ENCODE results near the gene AIRE. TPM values are rescaled to one million over a fixed set of nuclear protein-coding genes. Genes with fewer than 3 reads are reported as not detected.

The AIRE gene
- total and polyA plus RNA-seq, 4 donors, result 0.10 to 1.1 (median 0.56) TPM

GRCh38 chr21:44321846-44322450, 36.3 kb downstream of the AIRE start:
- Histone ChIP-seq H3K27ac (ENCODE audit: low read depth, low read length) (no peak overlapping the region), H3K9me3 (ENCODE audit: control insufficient read depth, insufficient read depth, low read length) (no peaks in the 10 kb centered on the region), H3K4me1 (ENCODE audit: control insufficient read depth, insufficient read depth, low read length) (peaks cover 4% of the 10 kb centered on the region), H3K4me3 (ENCODE audit: low read depth, low read length) (no peak overlapping the region), H3K36me3 (ENCODE audit: control insufficient read depth, insufficient read depth, low read length) (peaks cover 100% of the 10 kb centered on the region), H3K27me3 (ENCODE audit: control insufficient read depth, insufficient read depth, low read length) (no peaks in the 10 kb centered on the region)
- no peak for DNase-seq (ENCODE audit: low read depth in 4 of 6, low spot score in 6 of 6)
- 94% methylated on average over 23 of the region's 23 CpGs for WGBS (ENCODE audit: insufficient coverage)

- Histone ChIP-seq H3K9me3 (ENCODE audit: control insufficient read depth, insufficient read depth, low read length) (no peaks in the 10 kb centered on the region), H3K27ac (ENCODE audit: low read depth, low read length) (no peak overlapping the region), H3K27me3 (ENCODE audit: control insufficient read depth, insufficient read depth, low read length) (no peaks in the 10 kb centered on the region), H3K4me3 (ENCODE audit: low read depth, low read length) (no peak overlapping the region), H3K4me1 (ENCODE audit: control insufficient read depth, insufficient read depth, low read length) (no peaks in the 10 kb centered on the region), H3K36me3 (ENCODE audit: control insufficient read depth, insufficient read depth, low read length) (peaks cover 100% of the 10 kb centered on the region)
- WGBS (ENCODE audit: insufficient coverage), result 93% methylated on average over 38 of the region's 38 CpGs
- DNase-seq (ENCODE audit: low read depth in 4 of 6, low spot score in 6 of 6), result no peak
These were observed 37.1 kb downstream of the AIRE start for GRCh38 chr21:44322621-44323325.

- peaks cover 100% of the 10 kb centered on the region for H3K36me3 ChIP-seq (ENCODE audit: control insufficient read depth, insufficient read depth, low read length)
- no peak overlapping the region for H3K27ac ChIP-seq (ENCODE audit: low read depth, low read length)
- H3K27me3 ChIP-seq (ENCODE audit: control insufficient read depth, insufficient read depth, low read length), result no peaks in the 10 kb centered on the region
- no peak for DNase-seq (ENCODE audit: low read depth in 4 of 6, low spot score in 6 of 6)
- H3K4me3 ChIP-seq (ENCODE audit: low read depth, low read length), result no peak overlapping the region
- no peaks in the 10 kb centered on the region for H3K4me1 ChIP-seq (ENCODE audit: control insufficient read depth, insufficient read depth, low read length)
- WGBS (ENCODE audit: insufficient coverage), result 88% methylated on average over 15 of the region's 20 CpGs
- no peaks in the 10 kb centered on the region for H3K9me3 ChIP-seq (ENCODE audit: control insufficient read depth, insufficient read depth, low read length)
These were observed 37.9 kb downstream of the AIRE start for GRCh38 chr21:44323591-44323990.

- 92% methylated on average over 37 of the region's 37 CpGs for WGBS (ENCODE audit: insufficient coverage)
- peaks cover 98% of the 10 kb centered on the region for H3K36me3 ChIP-seq (ENCODE audit: control insufficient read depth, insufficient read depth, low read length)
- H3K27me3 ChIP-seq (ENCODE audit: control insufficient read depth, insufficient read depth, low read length), result no peaks in the 10 kb centered on the region
- H3K4me1 ChIP-seq (ENCODE audit: control insufficient read depth, insufficient read depth, low read length), result no peaks in the 10 kb centered on the region
- no peaks in the 10 kb centered on the region for H3K9me3 ChIP-seq (ENCODE audit: control insufficient read depth, insufficient read depth, low read length)
- H3K4me3 ChIP-seq (ENCODE audit: low read depth, low read length), result no peak overlapping the region
- DNase-seq (ENCODE audit: low read depth in 4 of 6, low spot score in 6 of 6), result no peak
- no peak overlapping the region for H3K27ac ChIP-seq (ENCODE audit: low read depth, low read length)
These were observed 38.6 kb downstream of the AIRE start for GRCh38 chr21:44324106-44324853.

- Histone ChIP-seq H3K27me3 (ENCODE audit: control insufficient read depth, insufficient read depth, low read length) (no peaks in the 10 kb centered on the region), H3K9me3 (ENCODE audit: control insufficient read depth, insufficient read depth, low read length) (no peaks in the 10 kb centered on the region), H3K27ac (ENCODE audit: low read depth, low read length) (no peak overlapping the region), H3K4me1 (ENCODE audit: control insufficient read depth, insufficient read depth, low read length) (no peaks in the 10 kb centered on the region), H3K4me3 (ENCODE audit: low read depth, low read length) (no peak overlapping the region), H3K36me3 (ENCODE audit: control insufficient read depth, insufficient read depth, low read length) (peaks cover 98% of the 10 kb centered on the region)
- DNase-seq (ENCODE audit: low read depth in 4 of 6, low spot score in 6 of 6), result no peak
- WGBS (ENCODE audit: insufficient coverage), result 88% methylated on average over 11 of the region's 11 CpGs
These were observed 39.1 kb downstream of the AIRE start for GRCh38 chr21:44324854-44325107.

- peaks cover 98% of the 10 kb centered on the region for H3K36me3 ChIP-seq (ENCODE audit: control insufficient read depth, insufficient read depth, low read length)
- no peak overlapping the region for H3K4me3 ChIP-seq (ENCODE audit: low read depth, low read length)
- no peaks in the 10 kb centered on the region for H3K27me3 ChIP-seq (ENCODE audit: control insufficient read depth, insufficient read depth, low read length)
- H3K4me1 ChIP-seq (ENCODE audit: control insufficient read depth, insufficient read depth, low read length), result no peaks in the 10 kb centered on the region
- no peak for DNase-seq (ENCODE audit: low read depth in 4 of 6, low spot score in 6 of 6)
- H3K9me3 ChIP-seq (ENCODE audit: control insufficient read depth, insufficient read depth, low read length), result no peaks in the 10 kb centered on the region
- no peak overlapping the region for H3K27ac ChIP-seq (ENCODE audit: low read depth, low read length)
- 92% methylated on average over 41 of the region's 44 CpGs for WGBS (ENCODE audit: insufficient coverage)
These were observed 40.0 kb downstream of the AIRE start for GRCh38 chr21:44325386-44326271.

- DNase-seq (ENCODE audit: low read depth in 4 of 6, low spot score in 6 of 6), result no peak
- 91% methylated on average over 12 of the region's 13 CpGs for WGBS (ENCODE audit: insufficient coverage)
- Histone ChIP-seq H3K4me3 (ENCODE audit: low read depth, low read length) (no peak overlapping the region), H3K36me3 (ENCODE audit: control insufficient read depth, insufficient read depth, low read length) (peaks cover 98% of the 10 kb centered on the region), H3K27me3 (ENCODE audit: control insufficient read depth, insufficient read depth, low read length) (no peaks in the 10 kb centered on the region), H3K9me3 (ENCODE audit: control insufficient read depth, insufficient read depth, low read length) (no peaks in the 10 kb centered on the region), H3K27ac (ENCODE audit: low read depth, low read length) (no peak overlapping the region), H3K4me1 (ENCODE audit: control insufficient read depth, insufficient read depth, low read length) (peaks cover under 1% of the 10 kb centered on the region)
These were observed 40.6 kb downstream of the AIRE start for GRCh38 chr21:44326272-44326647.

- peaks cover 98% of the 10 kb centered on the region for H3K36me3 ChIP-seq (ENCODE audit: control insufficient read depth, insufficient read depth, low read length)
- WGBS (ENCODE audit: insufficient coverage), result 83% methylated on average over 22 of the region's 26 CpGs
- no peak for DNase-seq (ENCODE audit: low read depth in 4 of 6, low spot score in 6 of 6)
These were observed 41.3 kb downstream of the AIRE start for GRCh38 chr21:44326716-44327602.

GRCh38 chr21:44327603-44327974, 41.9 kb downstream of the AIRE start:
- 95% methylated on average over 11 of the region's 11 CpGs for WGBS (ENCODE audit: insufficient coverage)
- H3K36me3 ChIP-seq (ENCODE audit: control insufficient read depth, insufficient read depth, low read length), result peaks cover 96% of the 10 kb centered on the region

More at GRCh38 chr21:44326716-44327602, 41.3 kb downstream of the AIRE start:
- no peak overlapping the region for H3K27ac ChIP-seq (ENCODE audit: low read depth, low read length)
- H3K9me3 ChIP-seq (ENCODE audit: control insufficient read depth, insufficient read depth, low read length), result no peaks in the 10 kb centered on the region
- no peak overlapping the region for H3K4me3 ChIP-seq (ENCODE audit: low read depth, low read length)
- H3K27me3 ChIP-seq (ENCODE audit: control insufficient read depth, insufficient read depth, low read length), result no peaks in the 10 kb centered on the region
- H3K4me1 ChIP-seq (ENCODE audit: control insufficient read depth, insufficient read depth, low read length), result peaks cover 8% of the 10 kb centered on the region

More at GRCh38 chr21:44327603-44327974, 41.9 kb downstream of the AIRE start:
- Histone ChIP-seq H3K4me3 (ENCODE audit: low read depth, low read length) (no peak overlapping the region), H3K27ac (ENCODE audit: low read depth, low read length) (no peak overlapping the region), H3K4me1 (ENCODE audit: control insufficient read depth, insufficient read depth, low read length) (peaks cover 13% of the 10 kb centered on the region), H3K27me3 (ENCODE audit: control insufficient read depth, insufficient read depth, low read length) (no peaks in the 10 kb centered on the region), H3K9me3 (ENCODE audit: control insufficient read depth, insufficient read depth, low read length) (no peaks in the 10 kb centered on the region)
- no peak for DNase-seq (ENCODE audit: low read depth in 4 of 6, low spot score in 6 of 6)

Data from spinal cord (tissue), 10 donors.